Stomach (tissue), 9 donors: ENCODE measurements around the gene AP3B1. TPM values are rescaled to one million over a fixed set of nuclear protein-coding genes. Genes with fewer than 3 reads are reported as not detected.

ENCODE experiments used
- DNase-seq, 2 donors: peaks; one replicate each; pipeline versions ENCODE4 v3.0.0 to v3.0.0-alpha.2; 2013 to 2019
- H3K27ac ChIP-seq, 5 donors: fragments of 200-600 bp in 4 of 5; sonication (generic) in 4 of 5; one replicate each; pipeline ENCODE4 v1.5.1; 2013 to 2019; ENCODE audit warnings: mild to moderate bottlenecking in 1 of 5, moderate library complexity in 1 of 5
- H3K27me3 ChIP-seq, 3 donors: fragments of 200-600 bp; sonication (generic); one replicate each; pipeline ENCODE4 v1.5.1; 2017 to 2019; ENCODE audit warnings: mixed run types in 1 of 3
- H3K36me3 ChIP-seq, 4 donors: fragments of 200-600 bp; sonication (generic); 1 replicate in 3 of 4; 2 replicates in 1 of 4; pipeline ENCODE4 v1.5.1; 2016 to 2019
- H3K4me1 ChIP-seq, 4 donors: fragments of 200-600 bp; sonication (generic); one replicate each; pipeline ENCODE4 v1.5.1; 2016 to 2019
- H3K4me3 ChIP-seq, 4 donors: fragments of 200-600 bp; sonication (generic) in 3 of 4; one replicate each; pipeline ENCODE4 v1.5.1; 2016 to 2019; ENCODE audit warnings: mild to moderate bottlenecking in 1 of 4
- H3K9me3 ChIP-seq, 4 donors: fragments of 200-600 bp; sonication (generic); one replicate each; pipeline ENCODE4 v1.5.1; 2016 to 2019
- CTCF ChIP-seq, 7 experiments: fragments of 450-650 bp in 4 of 7; fragments of 200-600 bp in 3 of 7; sonication (generic) in 3 of 7; IDR thresholded peaks; one replicate each; pipeline ENCODE4 v1.5.1; 2016 to 2019; ENCODE audit warnings: antibody characterized with exemption in 7 of 7, control low read depth in 2 of 7, mild to moderate bottlenecking in 1 of 7
- EP300 ChIP-seq: sonication (generic); formaldehyde crosslinking; IDR thresholded peaks from one replicate; pipeline ENCODE4 v1.6.1; 2017; ENCODE audit warnings: antibody characterized with exemption
- POLR2A ChIP-seq, 4 donors: fragments of 450-650 bp; IDR thresholded peaks; one replicate each; pipeline ENCODE4 v1.6.1; 2016; ENCODE audit warnings: antibody characterized with exemption in 4 of 4, control low read depth in 2 of 4, mild to moderate bottlenecking in 1 of 4, moderate library complexity in 1 of 4
- POLR2AphosphoS5 ChIP-seq, 3 donors: sonication (generic); formaldehyde crosslinking; IDR thresholded peaks; one replicate each; pipeline ENCODE4 v1.6.1; 2016; ENCODE audit warnings: antibody characterized with exemption in 3 of 3
- WGBS, 5 donors: extraction: QIAGEN DNeasy Blood & Tissue Kit in 3 of 5; methylation state at CpG; one replicate each; pipeline versions ENCODE4 v1.1.5 to v1.1.7; 2013 to 2018; 5-methylcytosine and 5-hydroxymethylcytosine counted together
- intact Hi-C: fragments of 100-400 bp; cut with DNase I; formaldehyde crosslinking; loops from one replicate; pipeline ENCODE4 v1.15.1; 2023; ENCODE audit warnings: low total_unique reads
- polyA plus RNA-seq, 3 donors: library from polyadenylated mRNA; stranded (reverse); fragments of 200-250 nt; gene quantifications; one replicate each; pipeline ENCODE4 v1.2.3, GENCODE V29; 2013
- total RNA-seq, 5 donors: library from RNA; depleted of rRNA; stranded (reverse); fragments of >200 nt; gene quantifications; one replicate each; pipeline versions ENCODE4 v1.1.0 to v1.2.3, GENCODE V29; 2014 to 2016
- donor health status: healthy with polysubstance abuse.
- donor health status: Bipolar disorder and iron deficiency.
- donor health status: healthy.

The AP3B1 gene
- total and polyA plus RNA-seq, 8 donors = 15.2 to 81.0 (median 23.5) TPM

GRCh38 chr5:78002690-78003089 lies 291.8 kb downstream of the AP3B1 start:
- TF ChIP-seq POLR2A (IDR thresholded peaks at IDR 0.05) (no peak), EP300 (no peak), POLR2AphosphoS5 (IDR thresholded peaks at IDR 0.05) (no peak), CTCF (IDR thresholded peaks at IDR 0.05) (no peak)
- H3K4me3 ChIP-seq = no peak overlapping the region

GRCh38 chr5:78001197-78001596 lies 293.3 kb downstream of the AP3B1 start:
- DNase-seq = no peak
- H3K27me3 ChIP-seq = no peaks in the 10 kb centered on the region
- no peak overlapping the region for H3K27ac ChIP-seq
- H3K9me3 ChIP-seq = no peaks in the 10 kb centered on the region
- TF ChIP-seq POLR2AphosphoS5 (IDR thresholded peaks at IDR 0.05) = no peak
- TF ChIP-seq EP300 = no peak
- TF ChIP-seq POLR2A (IDR thresholded peaks at IDR 0.05) = no peak
- no peak for TF ChIP-seq CTCF (IDR thresholded peaks at IDR 0.05)
- H3K36me3 ChIP-seq = peaks cover 0 to 24% (median 10%) of the 10 kb centered on the region in 4 donors
- intact Hi-C loops = no loop called here
- peaks cover 0 to 14% (median 9%) of the 10 kb centered on the region in 4 donors for H3K4me1 ChIP-seq
- WGBS, 5 donors = 89 to 94% (median 93%) methylated on average over 7 of the region's 7 CpGs
- H3K4me3 ChIP-seq = no peak overlapping the region

More at GRCh38 chr5:78002690-78003089, 291.8 kb downstream of the AP3B1 start:
- H3K36me3 ChIP-seq = peaks cover 0 to 24% (median 10%) of the 10 kb centered on the region in 4 donors
- DNase-seq = no peak
- 45 to 76% (median 58%) methylated on average over 1 of the region's 1 CpG for WGBS, 5 donors
- no peaks in the 10 kb centered on the region for H3K9me3 ChIP-seq
- no peak overlapping the region for H3K27ac ChIP-seq
- no peaks in the 10 kb centered on the region for H3K27me3 ChIP-seq
- intact Hi-C loops = no loop called here
- peaks cover 0 to 14% (median 9%) of the 10 kb centered on the region in 4 donors for H3K4me1 ChIP-seq

- Histone ChIP-seq H3K4me3 (no peak overlapping the region), H3K36me3 (peaks cover 0 to 24% (median 10%) of the 10 kb centered on the region in 4 donors), H3K27ac (no peak overlapping the region), H3K27me3 (no peaks in the 10 kb centered on the region), H3K9me3 (no peaks in the 10 kb centered on the region), H3K4me1 (peaks cover 0 to 11% (median 4%) of the 10 kb centered on the region in 4 donors)
- TF ChIP-seq EP300 (no peak), POLR2A (IDR thresholded peaks at IDR 0.05) (no peak), POLR2AphosphoS5 (IDR thresholded peaks at IDR 0.05) (no peak), CTCF (IDR thresholded peaks at IDR 0.05) (no peak)
- no peak for DNase-seq
- 77 to 85% (median 82%) methylated on average over 6 of the region's 6 CpGs for WGBS, 5 donors
- intact Hi-C loops = no loop called here
Measured at GRCh38 chr5:78000191-78000590, 294.3 kb downstream of the AP3B1 start.

GRCh38 chr5:77999399-77999798 lies 295.1 kb downstream of the AP3B1 start:
- DNase-seq = no peak
- H3K9me3 ChIP-seq = no peaks in the 10 kb centered on the region
- H3K27me3 ChIP-seq = no peaks in the 10 kb centered on the region
- no peak overlapping the region for H3K27ac ChIP-seq
- peaks cover 0 to 9% (median 3%) of the 10 kb centered on the region in 4 donors for H3K4me1 ChIP-seq
- H3K4me3 ChIP-seq = no peak overlapping the region
- intact Hi-C loops = no loop called here
- no peak for TF ChIP-seq POLR2A (IDR thresholded peaks at IDR 0.05)
- TF ChIP-seq CTCF (IDR thresholded peaks at IDR 0.05) = no peak
- no peak for TF ChIP-seq POLR2AphosphoS5 (IDR thresholded peaks at IDR 0.05)
- TF ChIP-seq EP300 = no peak
- 85 to 96% (median 94%) methylated on average over 7 of the region's 7 CpGs for WGBS, 5 donors
- H3K36me3 ChIP-seq = peaks cover 0 to 24% (median 10%) of the 10 kb centered on the region in 4 donors
